Prostate gland (tissue), 2 donors: ENCODE measurements around the gene TRAPPC3.

Experiments used
- CTCF ChIP-seq, 4 experiments: fragments of 200-600 bp in 2 of 4; fragments of 450-650 bp in 2 of 4; sonication (generic) in 2 of 4; IDR thresholded peaks; 1 replicate in 3 of 4; 2 replicates in 1 of 4; pipeline ENCODE4 v1.5.1; 2016 to 2019; ENCODE audit warnings: antibody characterized with exemption in 4 of 4, mild to moderate bottlenecking in 2 of 4, moderate library complexity in 2 of 4
- POLR2AphosphoS5 ChIP-seq: sonication (generic); formaldehyde crosslinking; IDR thresholded peaks from one replicate; pipeline ENCODE4 v1.6.1; 2017; ENCODE audit warnings: antibody characterized with exemption

DNA sequence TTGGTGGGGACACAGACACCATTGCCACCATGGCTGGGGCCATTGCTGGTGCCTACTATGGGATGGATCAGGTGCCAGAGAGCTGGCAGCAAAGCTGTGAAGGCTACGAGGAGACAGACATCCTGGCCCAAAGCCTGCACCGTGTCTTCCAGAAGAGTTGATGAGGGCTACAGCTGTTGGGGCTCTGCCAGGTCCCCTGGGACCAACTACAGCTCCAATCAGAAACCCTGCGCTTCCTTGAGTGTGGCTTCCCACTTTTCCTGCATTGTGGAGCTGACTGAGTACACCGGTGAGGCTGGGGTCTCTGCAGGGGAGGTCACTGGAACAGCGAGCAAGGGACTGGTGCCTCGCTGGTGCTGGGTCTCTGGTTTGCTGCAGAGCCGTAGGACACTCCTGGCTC is 56.1 kb downstream of the TRAPPC3 start:
- no peak for TF ChIP-seq CTCF (IDR thresholded peaks at IDR 0.05)
- TF ChIP-seq POLR2AphosphoS5: no peak
